Activated T-cell treated with anti-CD3 and anti-CD28 coated beads for 4 hours (primary cell): ENCODE measurements around the gene ROBO4.

ENCODE experiments used
- DNase-seq: peaks from one replicate; pipeline ENCODE4 v3.0.0-alpha.2; 2020

ROBO4 gene

GRCh38 chr11:124872280-124872679, 25.4 kb downstream of the ROBO4 start:
- no peak for DNase-seq

GRCh38 chr11:124870430-124870829, 27.2 kb downstream of the ROBO4 start:
- no peak for DNase-seq

- DNase-seq = no peak
Observed at GRCh38 chr11:124869856-124870387, 27.7 kb downstream of the ROBO4 start.

GRCh38 chr11:124869331-124869730, 28.3 kb downstream of the ROBO4 start:
- no peak for DNase-seq

- DNase-seq = no peak
Observed at GRCh38 chr11:124868331-124869274, 29.1 kb downstream of the ROBO4 start.

GRCh38 chr11:124867700-124868099, 30.0 kb downstream of the ROBO4 start:
- DNase-seq = no peak

- DNase-seq = peak; percentile 36
Observed at GRCh38 chr11:124865902-124866851, 31.5 kb downstream of the ROBO4 start.

GRCh38 chr11:124865181-124865901, 32.3 kb downstream of the ROBO4 start, which contains the start of gene ROBO3:
Gene ROBO3 (plus strand): TSS chr11:124865432. CDS start chr11:124865578, 146 bp downstream.
- no peak for DNase-seq

- no peak for DNase-seq
Observed at GRCh38 chr11:124864892-124865180, 32.8 kb downstream of the ROBO4 start.

GRCh38 chr11:124864176-124864891, 33.3 kb downstream of the ROBO4 start:
- DNase-seq = no peak

- DNase-seq = no peak
Observed at GRCh38 chr11:124863826-124864165, 33.9 kb downstream of the ROBO4 start.

GRCh38 chr11:124863137-124863825, 34.4 kb downstream of the ROBO4 start:
- no peak for DNase-seq

- no peak for DNase-seq
Observed at GRCh38 chr11:124861670-124862069, 36.0 kb downstream of the ROBO4 start.

GRCh38 chr11:124859171-124859570, 38.5 kb downstream of the ROBO4 start:
- DNase-seq = no peak

GRCh38 chr11:124846070-124846673, 51.5 kb downstream of the ROBO4 start:
- DNase-seq = no peak

GRCh38 chr11:124844664-124845079, 53.0 kb downstream of the ROBO4 start:
- DNase-seq = no peak

- DNase-seq = no peak
Observed at GRCh38 chr11:124843616-124843910, 54.1 kb downstream of the ROBO4 start.

- DNase-seq = no peak
Observed at GRCh38 chr11:124842305-124842704, 55.4 kb downstream of the ROBO4 start.

- DNase-seq = no peak
Observed at GRCh38 chr11:124841840-124842239, 55.8 kb downstream of the ROBO4 start.

- DNase-seq = no peak
Observed at GRCh38 chr11:124841201-124841600, 56.5 kb downstream of the ROBO4 start.

GRCh38 chr11:124840666-124841065, 57.0 kb downstream of the ROBO4 start:
- DNase-seq = no peak
